Gastroesophageal sphincter (tissue), 2 donors: ENCODE results near the gene CCM2L.

ENCODE experiments used
- POLR2A ChIP-seq, 2 donors: fragments of 450-650 bp; IDR thresholded peaks; one replicate each; pipeline ENCODE4 v1.6.1; 2017; ENCODE audit warnings: antibody characterized with exemption in 2 of 2, mild to moderate bottlenecking in 2 of 2, moderate library complexity in 1 of 2
- POLR2AphosphoS5 ChIP-seq: sonication (generic); formaldehyde crosslinking; IDR thresholded peaks from one replicate; pipeline ENCODE4 v1.6.1; 2017; ENCODE audit warnings: antibody characterized with exemption

DNA sequence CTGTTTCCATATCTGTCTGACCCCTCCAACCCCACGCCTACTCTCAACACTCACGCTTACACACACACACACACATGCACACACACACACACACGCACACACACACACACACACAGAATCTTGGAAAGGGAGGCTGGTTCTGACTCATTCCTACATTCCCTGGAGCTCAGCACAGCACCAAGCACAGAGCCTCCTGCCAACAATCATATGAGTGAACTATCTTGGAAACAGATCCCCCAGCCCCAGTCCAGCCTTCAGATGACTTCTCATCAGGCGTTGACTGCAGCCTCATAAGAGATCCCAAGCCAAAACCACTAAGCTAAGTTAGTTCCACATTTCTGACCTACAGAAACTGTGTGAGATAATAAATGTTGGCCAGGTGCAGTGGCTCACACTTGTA lies 27.7 kb downstream of the CCM2L start:
- TF ChIP-seq POLR2AphosphoS5 (no peak), POLR2A (IDR thresholded peaks at IDR 0.05) (no peak)
